T-helper 1 cell treated with Interleukin-12 subunit alpha and Interleukin-12 subunit beta and Interleukin-4 antibody, amounts not matched to agents 30 μg/mL and 1 μg/mL, for 36 hours (primary cell): ENCODE results near the gene PI4K2A.

Source experiments
- H3K27ac Mint-ChIP-seq: one replicate; pipeline ENCODE4 v1.8.0; 2021; ENCODE audit warnings: mild to moderate bottlenecking, mixed read lengths
- H3K27me3 Mint-ChIP-seq: one replicate; pipeline ENCODE4 v1.8.0; 2021; ENCODE audit warnings: low read depth, mixed read lengths
- H3K36me3 Mint-ChIP-seq: one replicate; pipeline ENCODE4 v1.8.0; 2021; ENCODE audit warnings: low read depth, mixed read lengths
- H3K4me1 Mint-ChIP-seq: one replicate; pipeline ENCODE4 v1.8.0; 2021; ENCODE audit warnings: low read depth, mixed read lengths
- H3K4me3 Mint-ChIP-seq: one replicate; pipeline ENCODE4 v1.8.0; 2021; ENCODE audit warnings: mild to moderate bottlenecking, moderate library complexity, mixed read lengths
- H3K9me3 Mint-ChIP-seq: one replicate; pipeline ENCODE4 v1.8.0; 2021; ENCODE audit warnings: mixed read lengths

PI4K2A gene

DNA sequence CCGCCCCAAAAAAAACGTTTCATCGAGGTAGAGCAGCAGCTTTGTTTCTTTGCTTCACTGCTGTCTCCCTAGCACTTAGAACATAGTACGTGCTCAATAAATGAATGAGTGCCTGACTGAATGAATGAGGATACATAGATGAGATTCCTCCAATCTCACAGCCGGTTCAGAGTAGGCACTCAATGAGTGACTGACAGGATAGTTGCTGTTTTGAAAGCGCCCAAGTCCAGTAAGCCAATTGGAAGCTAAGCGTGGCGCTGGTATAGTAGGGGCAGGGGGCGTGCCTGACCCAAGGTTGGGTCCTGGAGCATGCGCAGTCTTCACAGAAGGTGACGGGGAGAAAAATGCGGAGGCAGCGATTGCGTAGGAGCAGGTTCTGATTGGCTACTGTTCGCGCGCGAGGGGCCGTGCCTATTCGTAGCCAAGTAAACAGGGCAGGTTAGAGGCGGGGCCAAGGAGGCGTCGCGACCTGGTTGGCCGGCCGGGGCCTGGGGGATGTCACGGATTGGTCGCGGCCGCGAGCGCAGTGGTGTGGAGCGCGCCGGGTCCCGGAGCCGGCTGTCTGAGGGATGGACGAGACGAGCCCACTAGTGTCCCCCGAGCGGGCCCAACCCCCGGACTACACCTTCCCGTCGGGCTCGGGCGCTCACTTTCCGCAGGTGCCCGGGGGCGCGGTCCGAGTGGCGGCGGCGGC, at the start of gene PI4K2A:
PI4K2A (plus strand) TSS at position 498 of the 694 bp plus-strand sequence; CDS start at position 570, 72 bp downstream.
- Mint-ChIP-seq H3K27me3 (no peaks in the 10 kb centered on the region), H3K36me3 (peaks cover 1% of the 10 kb centered on the region), H3K4me1 (peaks cover 19% of the 10 kb centered on the region), H3K27ac (peak within 1 kb of the TSS; percentile 88), H3K9me3 (no peaks in the 10 kb centered on the region), H3K4me3 (peak within 1 kb of the TSS; percentile 98)

DNA sequence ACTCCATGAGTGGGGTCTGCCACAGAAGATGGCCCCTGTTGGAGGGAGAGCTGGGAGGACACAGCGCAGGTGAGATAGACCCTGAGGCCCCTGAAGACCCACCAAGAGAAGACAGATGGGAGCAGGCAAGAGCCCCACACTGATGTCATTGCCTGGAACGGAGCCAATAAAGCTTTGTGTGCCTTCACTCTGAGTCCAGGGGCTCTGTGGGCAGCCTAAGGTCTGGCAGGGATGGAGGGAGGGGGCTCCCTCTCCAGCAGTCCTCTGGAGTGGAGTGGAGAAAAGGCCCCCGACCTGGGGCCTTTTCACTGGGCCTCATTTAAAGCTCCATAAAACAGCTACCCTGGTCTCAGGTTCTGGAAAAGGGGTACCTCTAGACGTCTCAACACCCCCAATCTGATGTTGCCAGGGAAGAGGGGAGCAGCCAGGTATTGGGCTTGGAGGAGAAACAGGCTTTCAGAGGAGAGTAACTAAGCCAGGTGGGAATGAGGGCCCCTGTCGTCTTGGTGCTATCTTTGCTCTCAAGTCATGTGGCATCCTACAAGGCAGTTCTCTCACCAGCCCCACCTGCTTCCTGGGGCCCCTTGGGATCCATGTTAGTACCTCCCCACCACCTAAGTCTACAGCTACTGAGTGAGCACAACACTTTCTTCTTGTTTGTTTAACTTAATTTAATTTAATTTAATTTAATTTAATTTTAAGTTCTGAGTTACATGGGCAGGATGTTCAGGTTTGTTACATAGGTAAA, 49.5 kb upstream of the PI4K2A start:
- Mint-ChIP-seq H3K4me3 (no peak overlapping the region), H3K27ac (peak overlapping the region; percentile 52), H3K27me3 (no peaks in the 10 kb centered on the region), H3K36me3 (no peaks in the 10 kb centered on the region), H3K9me3 (no peaks in the 10 kb centered on the region), H3K4me1 (peaks cover 12% of the 10 kb centered on the region)

DNA sequence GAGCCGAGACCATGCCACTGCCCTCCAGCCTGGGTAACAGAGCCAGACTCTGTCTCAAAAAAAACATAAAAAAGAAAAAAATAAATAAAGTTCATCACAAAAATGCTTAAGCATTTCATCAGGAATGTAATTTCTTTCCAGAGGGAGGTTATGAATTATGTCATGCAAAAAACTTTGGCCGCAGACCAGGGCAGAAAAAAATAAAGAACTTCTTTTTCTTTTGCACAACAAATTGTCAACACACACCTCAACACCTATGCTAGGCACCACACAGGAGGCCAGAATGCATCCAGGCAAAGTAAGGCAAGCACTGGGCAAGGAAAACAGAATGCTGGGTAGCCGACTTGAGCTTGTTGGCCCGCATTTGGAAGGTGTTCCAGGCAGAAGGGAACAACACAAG, 47.0 kb upstream of the PI4K2A start:
- H3K4me1 Mint-ChIP-seq = peaks cover 12% of the 10 kb centered on the region
- no peaks in the 10 kb centered on the region for H3K9me3 Mint-ChIP-seq
- no peaks in the 10 kb centered on the region for H3K36me3 Mint-ChIP-seq
- H3K4me3 Mint-ChIP-seq = no peak overlapping the region
- no peak overlapping the region for H3K27ac Mint-ChIP-seq
- no peaks in the 10 kb centered on the region for H3K27me3 Mint-ChIP-seq

DNA sequence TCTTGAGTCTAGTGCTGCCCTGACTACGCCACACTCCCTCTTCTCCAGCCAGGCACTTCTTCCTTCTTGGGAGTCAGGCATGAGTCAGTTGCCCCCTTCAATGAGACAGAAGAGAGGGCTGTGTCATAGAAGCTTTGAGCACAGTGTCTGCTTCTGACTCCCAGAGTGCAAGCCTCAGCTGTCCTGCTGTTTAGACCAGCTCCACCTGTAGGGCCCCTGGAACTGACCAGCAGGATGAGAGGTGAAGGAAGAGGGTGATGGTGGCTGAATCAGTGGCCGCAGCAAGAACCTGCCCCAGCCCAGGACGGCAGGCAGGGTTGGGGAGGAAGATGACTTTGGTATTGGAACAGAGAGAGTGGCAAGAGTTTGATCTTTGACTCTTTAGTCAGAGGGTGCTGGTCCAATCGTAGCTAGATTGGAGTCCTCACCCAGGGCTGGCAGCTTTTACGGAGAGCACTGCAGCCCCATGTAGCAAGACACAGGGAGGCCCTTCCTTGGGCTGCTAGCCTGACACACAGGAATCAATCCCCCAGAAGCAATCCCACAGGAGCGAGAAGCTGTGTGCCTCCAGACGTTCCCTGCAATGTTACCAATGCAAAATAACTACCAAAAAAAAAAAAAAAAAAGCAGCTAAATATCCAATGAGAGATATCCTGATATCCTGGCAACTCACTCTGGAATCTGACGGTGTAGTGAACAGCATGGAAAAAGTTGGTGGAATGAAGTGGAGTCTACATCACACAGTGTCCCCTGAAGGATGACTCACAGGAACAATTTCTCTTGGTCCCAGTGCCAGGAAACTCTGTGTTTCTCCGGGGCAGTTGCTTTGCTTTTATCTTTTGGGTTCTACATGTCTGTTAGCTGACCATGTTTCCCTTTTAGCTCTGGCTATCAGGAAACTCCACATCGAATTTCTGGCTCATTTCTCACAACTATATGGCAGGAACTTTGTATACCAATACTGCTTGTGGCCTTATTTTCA, 44.1 kb upstream of the PI4K2A start:
- Mint-ChIP-seq H3K27ac (no peak overlapping the region), H3K9me3 (no peaks in the 10 kb centered on the region), H3K4me3 (no peak overlapping the region), H3K27me3 (no peaks in the 10 kb centered on the region), H3K4me1 (no peaks in the 10 kb centered on the region), H3K36me3 (no peaks in the 10 kb centered on the region)

DNA sequence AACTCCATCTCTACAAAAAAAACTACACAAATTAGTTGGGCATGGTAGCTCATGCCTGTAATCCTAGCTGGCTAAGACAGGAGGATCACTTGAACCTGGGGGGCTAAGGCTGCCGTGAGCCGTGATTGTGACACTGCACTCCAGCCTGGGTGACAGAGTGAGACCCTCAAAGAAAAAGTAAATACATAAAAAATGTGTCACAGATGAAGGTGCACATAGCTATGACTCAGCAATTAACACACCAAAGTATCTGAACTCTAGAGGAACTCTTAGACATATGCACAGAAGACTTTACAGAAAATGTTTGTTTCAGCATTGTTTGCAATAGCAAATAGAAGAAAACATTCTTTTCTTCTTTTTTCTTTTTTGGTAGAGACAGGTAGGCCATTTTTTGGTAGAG, 42.7 kb upstream of the PI4K2A start:
- no peak overlapping the region for H3K27ac Mint-ChIP-seq
- no peaks in the 10 kb centered on the region for H3K27me3 Mint-ChIP-seq
- no peaks in the 10 kb centered on the region for H3K4me1 Mint-ChIP-seq

DNA sequence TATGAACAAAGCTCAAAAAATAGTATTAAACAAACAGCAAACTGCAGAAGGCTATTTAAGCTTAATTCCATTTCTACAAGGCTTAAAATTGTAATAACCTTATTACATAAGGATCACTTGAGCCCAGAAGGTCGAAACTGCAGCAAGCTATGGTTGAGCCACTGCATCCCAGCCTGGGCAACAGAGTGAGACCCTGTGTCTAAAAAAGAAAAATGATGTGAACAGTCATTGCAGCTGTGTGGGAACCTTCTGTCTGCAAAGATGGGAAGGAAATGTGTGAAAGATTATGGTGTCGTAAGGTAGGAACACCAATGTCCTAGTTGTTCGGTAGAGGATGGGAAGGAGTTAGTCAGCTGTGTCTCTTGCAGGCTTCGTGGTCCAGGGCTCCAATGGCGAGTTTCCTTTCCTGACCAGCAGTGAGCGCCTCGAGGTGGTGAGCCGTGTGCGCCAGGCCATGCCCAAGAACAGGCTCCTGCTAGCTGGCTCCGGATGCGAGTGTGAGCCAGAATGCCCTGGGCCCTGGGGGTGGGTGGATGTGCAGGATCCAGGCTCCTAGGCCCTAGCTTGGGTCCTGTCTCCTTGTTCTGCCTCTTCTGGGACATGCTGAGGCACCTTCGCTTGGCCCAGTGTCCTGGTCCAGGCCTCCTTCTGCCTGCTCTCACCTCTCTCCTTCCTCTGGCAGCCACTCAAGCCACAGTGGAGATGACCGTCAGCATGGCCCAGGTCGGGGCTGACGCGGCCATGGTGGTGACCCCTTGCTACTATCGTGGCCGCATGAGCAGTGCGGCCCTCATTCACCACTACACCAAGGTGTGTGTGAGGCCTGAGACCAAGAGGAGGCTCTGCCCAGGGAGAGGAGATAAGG, 41.8 kb upstream of the PI4K2A start:
- Mint-ChIP-seq H3K27me3 (no peaks in the 10 kb centered on the region), H3K27ac (no peak overlapping the region), H3K9me3 (no peaks in the 10 kb centered on the region), H3K4me3 (no peak overlapping the region), H3K4me1 (no peaks in the 10 kb centered on the region), H3K36me3 (no peaks in the 10 kb centered on the region)

More for the DNA sequence above, 42.7 kb upstream of the PI4K2A start:
- Mint-ChIP-seq H3K9me3 (no peaks in the 10 kb centered on the region), H3K4me3 (no peak overlapping the region), H3K36me3 (no peaks in the 10 kb centered on the region)

DNA sequence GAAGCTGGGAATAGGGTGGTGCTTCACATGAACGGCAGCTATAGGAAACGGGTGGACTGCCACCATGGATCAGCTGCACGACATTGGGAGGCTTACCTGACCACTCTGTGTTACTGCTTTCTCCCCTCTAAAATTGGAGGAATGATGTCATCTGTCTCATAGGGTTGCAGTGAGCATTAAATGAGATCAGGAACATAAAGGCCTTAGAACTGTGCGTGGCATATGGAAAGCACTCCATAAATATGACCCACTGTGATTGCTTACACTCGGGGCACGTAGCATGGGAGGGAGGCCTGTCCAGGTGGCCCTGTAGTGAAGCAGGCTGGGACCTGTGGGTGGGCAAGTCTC, 41.2 kb upstream of the PI4K2A start:
- Mint-ChIP-seq H3K27ac (no peak overlapping the region), H3K36me3 (no peaks in the 10 kb centered on the region), H3K27me3 (no peaks in the 10 kb centered on the region), H3K4me1 (no peaks in the 10 kb centered on the region), H3K4me3 (no peak overlapping the region), H3K9me3 (no peaks in the 10 kb centered on the region)

DNA sequence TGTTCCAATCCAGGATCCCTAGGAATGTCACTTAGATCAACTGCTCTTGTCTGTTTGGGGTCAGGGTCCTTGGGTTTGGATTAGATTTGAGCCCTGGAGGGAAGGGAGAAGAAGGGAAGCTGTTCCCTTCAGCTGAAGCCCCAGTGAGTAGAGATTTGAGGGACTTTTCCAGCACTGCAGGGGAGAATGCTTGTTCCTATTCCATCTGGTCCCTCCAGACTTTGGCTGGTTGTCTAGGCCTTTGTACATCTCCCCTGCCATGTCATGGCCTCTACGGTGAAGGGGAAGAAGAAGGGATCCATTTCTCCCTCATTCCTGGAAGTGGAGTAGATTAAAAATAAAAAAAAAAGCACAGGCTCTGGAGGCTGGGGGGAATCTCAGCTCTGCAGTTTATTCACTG, 39.9 kb upstream of the PI4K2A start:
- Mint-ChIP-seq H3K4me1 (no peaks in the 10 kb centered on the region), H3K27me3 (no peaks in the 10 kb centered on the region), H3K4me3 (no peak overlapping the region), H3K27ac (no peak overlapping the region), H3K36me3 (no peaks in the 10 kb centered on the region), H3K9me3 (no peaks in the 10 kb centered on the region)

DNA sequence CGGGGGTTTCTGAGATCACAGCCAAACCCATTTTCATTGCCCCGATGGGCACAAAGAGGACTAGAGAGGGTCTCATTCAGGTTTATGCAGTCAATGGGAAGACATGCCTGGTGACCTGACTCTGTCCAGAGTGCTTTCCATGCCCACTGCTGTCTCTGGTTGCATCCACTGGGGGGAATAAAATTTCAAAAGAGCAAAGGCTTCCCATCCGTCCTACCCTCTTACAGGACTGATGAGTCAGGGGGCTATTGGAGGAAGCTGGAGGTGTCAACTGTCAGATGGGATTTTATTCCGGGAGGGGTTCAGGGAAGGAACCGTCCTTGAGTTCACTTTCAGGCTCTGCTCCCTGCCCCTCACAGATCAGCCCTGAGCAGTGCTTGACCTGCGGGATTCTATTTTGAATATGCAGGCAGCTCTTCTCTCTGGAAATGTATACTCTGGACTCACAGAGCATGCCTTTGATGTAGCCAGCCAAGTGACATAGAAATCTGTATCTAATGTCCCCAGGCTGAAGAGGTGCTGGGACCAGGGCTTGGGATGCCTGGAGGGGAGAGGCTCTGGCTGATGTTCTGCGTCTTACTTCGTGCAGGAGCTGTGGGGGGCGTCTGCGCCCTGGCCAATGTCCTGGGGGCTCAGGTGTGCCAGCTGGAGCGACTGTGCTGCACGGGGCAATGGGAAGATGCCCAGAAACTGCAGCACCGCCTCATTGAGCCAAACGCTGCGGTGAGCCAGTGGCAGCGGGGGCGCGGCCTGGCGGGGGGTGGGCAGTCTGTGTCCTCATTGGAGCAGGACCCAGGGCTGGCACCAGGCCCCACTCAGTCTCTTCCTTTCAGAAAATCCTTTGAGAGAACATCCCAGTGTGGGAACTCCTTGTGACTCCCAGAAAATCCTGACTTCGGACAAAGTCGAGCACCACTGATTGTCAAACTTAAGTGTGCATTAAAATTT, 38.9 kb upstream of the PI4K2A start:
- no peaks in the 10 kb centered on the region for H3K4me1 Mint-ChIP-seq
- H3K27me3 Mint-ChIP-seq = no peaks in the 10 kb centered on the region
- H3K36me3 Mint-ChIP-seq = no peaks in the 10 kb centered on the region
- H3K27ac Mint-ChIP-seq = no peak overlapping the region
- H3K4me3 Mint-ChIP-seq = no peak overlapping the region
- H3K9me3 Mint-ChIP-seq = no peaks in the 10 kb centered on the region

DNA sequence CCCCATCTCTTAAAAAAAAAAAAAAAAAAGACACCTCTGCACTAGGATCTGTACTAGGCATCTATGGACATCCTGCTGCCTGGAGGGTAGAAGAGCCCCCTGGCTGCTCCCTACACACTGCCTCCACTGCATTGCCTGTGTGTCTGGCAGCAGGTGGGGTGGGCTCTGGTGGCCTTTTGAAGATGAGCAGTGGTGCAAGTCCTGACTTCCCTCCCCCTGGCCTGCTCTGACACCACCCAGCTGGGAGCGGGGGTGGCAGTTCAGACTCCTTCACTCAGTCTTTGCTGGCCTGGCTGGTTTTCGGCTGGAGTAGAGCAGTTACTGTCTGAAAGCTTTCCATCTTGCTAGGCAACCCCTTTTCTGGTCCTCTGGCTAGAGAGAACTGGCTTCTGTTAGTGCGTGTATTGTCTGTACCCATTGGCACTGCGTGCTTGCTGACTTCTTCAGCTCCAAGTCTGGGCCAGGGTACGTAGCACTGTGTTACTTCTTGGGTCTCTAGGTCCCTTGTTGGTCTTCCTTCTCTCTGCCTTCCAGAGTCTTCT, 33.3 kb upstream of the PI4K2A start:
- H3K27me3 Mint-ChIP-seq = no peaks in the 10 kb centered on the region
- H3K36me3 Mint-ChIP-seq = no peaks in the 10 kb centered on the region
- H3K4me3 Mint-ChIP-seq = no peak overlapping the region
- H3K27ac Mint-ChIP-seq = no peak overlapping the region
- no peaks in the 10 kb centered on the region for H3K4me1 Mint-ChIP-seq
- no peaks in the 10 kb centered on the region for H3K9me3 Mint-ChIP-seq

DNA sequence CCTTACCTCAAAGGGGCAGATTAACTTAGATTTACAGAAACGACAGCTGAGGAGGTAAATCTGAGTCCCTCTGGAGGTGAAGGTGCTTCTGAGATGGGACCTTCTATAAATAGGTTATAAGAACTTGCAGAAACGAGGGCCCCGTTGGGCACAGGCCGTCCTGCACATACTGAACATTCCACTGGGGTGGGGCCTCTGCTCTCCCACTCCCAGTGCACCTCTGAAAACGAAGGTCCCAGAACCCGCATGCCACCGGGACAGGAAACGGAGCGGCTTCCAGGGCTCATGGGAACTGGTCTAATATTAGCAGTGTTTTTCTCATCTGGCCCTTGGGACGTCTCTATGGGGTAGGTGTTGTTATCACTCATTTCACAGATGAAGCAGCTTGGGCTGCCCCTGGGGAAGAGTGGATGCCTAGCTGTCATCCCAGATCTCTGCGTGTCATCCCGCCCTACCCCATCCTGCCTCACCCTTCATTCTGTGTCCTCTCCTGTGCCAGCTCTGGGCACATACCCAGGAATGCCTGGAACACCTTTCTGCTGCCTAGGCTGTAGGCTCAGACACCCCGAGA, 31.4 kb upstream of the PI4K2A start:
- no peaks in the 10 kb centered on the region for H3K36me3 Mint-ChIP-seq
- no peak overlapping the region for H3K27ac Mint-ChIP-seq
- H3K27me3 Mint-ChIP-seq = no peaks in the 10 kb centered on the region
- H3K4me1 Mint-ChIP-seq = no peaks in the 10 kb centered on the region
- no peak overlapping the region for H3K4me3 Mint-ChIP-seq
- no peaks in the 10 kb centered on the region for H3K9me3 Mint-ChIP-seq

DNA sequence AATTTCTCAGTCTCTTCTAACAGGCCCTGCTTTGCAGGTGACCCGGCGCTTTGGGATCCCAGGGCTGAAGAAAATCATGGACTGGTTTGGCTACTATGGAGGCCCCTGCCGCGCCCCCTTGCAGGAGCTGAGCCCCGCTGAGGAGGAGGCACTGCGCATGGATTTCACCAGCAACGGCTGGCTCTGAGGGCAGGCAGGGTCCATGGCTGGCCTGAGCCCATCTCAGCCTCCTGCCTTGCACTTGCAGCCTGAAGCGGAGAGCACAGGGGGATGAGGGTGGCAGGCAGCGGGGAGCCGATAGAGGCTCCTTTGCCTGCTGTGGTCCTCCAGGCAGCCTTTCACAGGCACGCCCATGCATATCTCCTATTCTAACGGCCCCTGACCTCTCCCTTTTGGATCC, 29.0 kb upstream of the PI4K2A start:
- Mint-ChIP-seq H3K9me3 (no peaks in the 10 kb centered on the region), H3K4me3 (no peak overlapping the region), H3K4me1 (no peaks in the 10 kb centered on the region), H3K36me3 (no peaks in the 10 kb centered on the region), H3K27ac (no peak overlapping the region), H3K27me3 (no peaks in the 10 kb centered on the region)

DNA sequence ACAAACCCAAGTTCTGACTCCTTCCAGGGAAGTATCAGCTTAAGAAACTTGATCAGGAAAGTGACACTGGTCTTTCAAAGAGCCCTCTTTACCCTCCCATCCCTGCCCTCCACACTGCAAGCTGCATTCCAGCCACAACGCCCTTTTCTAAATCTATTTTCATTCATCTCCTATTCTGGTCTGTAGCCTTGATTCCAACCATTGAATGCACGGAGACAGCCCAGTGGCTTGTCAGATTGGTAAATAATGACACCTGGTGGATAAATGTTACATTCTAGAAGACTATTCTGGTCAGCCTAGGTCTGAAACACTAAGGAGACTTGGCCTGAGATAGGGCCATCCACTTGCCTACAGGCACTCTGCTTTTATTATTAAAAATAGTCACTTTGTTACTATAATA, 28.1 kb upstream of the PI4K2A start:
- Mint-ChIP-seq H3K4me1 (no peaks in the 10 kb centered on the region), H3K4me3 (no peak overlapping the region), H3K27me3 (no peaks in the 10 kb centered on the region), H3K36me3 (no peaks in the 10 kb centered on the region), H3K9me3 (no peaks in the 10 kb centered on the region), H3K27ac (no peak overlapping the region)
